ENCODE results near the gene SMIM10. TPM values are rescaled to one million over a fixed set of nuclear protein-coding genes. Genes with fewer than 3 reads are reported as not detected.

The SMIM10 gene
- total RNA-seq, 1 donor from 2014 or later: 2.2 TPM

DNA sequence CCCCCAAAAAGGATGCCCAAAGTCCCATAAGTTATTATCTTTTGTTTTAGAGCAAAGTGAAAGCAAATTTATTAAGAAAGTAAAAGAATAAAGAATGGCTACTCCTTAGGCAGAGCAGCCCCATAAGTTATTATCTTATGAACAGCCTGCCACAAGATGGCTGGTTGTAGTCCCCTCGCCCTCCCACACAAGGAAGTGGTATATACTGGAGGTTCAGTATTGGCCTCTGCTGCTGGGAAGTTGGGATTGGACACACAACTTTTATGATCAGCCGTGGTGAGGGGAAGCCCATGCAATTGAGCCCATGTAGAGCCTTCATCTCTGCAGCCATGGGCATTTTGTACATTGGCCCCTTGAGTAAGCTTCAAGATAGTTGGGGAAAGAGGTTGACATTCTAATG is 8.0 kb upstream of the SMIM10 start:
- Mint-ChIP-seq H3K36me3 (ENCODE audit: insufficient read depth) (peaks cover 2% of the 10 kb centered on the region), H3K4me1 (ENCODE audit: low read depth) (no peaks in the 10 kb centered on the region), H3K27me3 (no peaks in the 10 kb centered on the region)

DNA sequence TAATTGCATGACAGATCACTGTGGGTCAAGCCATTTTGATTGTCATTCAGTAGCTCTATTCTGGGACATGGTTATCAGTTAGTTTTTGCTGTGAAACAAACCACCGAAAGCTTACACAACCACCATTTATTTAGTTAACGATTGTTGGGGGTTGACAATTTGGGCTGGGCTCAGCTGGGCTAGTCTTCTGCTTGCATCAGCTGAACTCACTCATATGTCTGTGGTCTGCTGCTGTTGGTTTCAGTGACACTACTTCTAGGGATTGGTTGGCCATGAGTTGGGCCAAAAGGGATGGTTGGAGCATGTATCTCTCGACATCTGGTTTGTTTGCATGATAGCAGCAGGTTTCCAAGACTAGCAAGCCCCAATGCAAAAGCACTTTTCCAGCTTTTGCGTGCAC is 5.3 kb upstream of the SMIM10 start:
- Mint-ChIP-seq H3K4me3 (ENCODE audit: low read depth) (no peak overlapping the region), H3K36me3 (ENCODE audit: insufficient read depth) (peaks cover 2% of the 10 kb centered on the region), H3K9me3 (ENCODE audit: low read depth) (peaks cover 7% of the 10 kb centered on the region), H3K27ac (no peak overlapping the region), H3K27me3 (no peaks in the 10 kb centered on the region), H3K4me1 (ENCODE audit: low read depth) (no peaks in the 10 kb centered on the region)
- no peak for DNase-seq (ENCODE audit: low spot score, unreplicated experiment)
- TF ChIP-seq, protein P1, sequence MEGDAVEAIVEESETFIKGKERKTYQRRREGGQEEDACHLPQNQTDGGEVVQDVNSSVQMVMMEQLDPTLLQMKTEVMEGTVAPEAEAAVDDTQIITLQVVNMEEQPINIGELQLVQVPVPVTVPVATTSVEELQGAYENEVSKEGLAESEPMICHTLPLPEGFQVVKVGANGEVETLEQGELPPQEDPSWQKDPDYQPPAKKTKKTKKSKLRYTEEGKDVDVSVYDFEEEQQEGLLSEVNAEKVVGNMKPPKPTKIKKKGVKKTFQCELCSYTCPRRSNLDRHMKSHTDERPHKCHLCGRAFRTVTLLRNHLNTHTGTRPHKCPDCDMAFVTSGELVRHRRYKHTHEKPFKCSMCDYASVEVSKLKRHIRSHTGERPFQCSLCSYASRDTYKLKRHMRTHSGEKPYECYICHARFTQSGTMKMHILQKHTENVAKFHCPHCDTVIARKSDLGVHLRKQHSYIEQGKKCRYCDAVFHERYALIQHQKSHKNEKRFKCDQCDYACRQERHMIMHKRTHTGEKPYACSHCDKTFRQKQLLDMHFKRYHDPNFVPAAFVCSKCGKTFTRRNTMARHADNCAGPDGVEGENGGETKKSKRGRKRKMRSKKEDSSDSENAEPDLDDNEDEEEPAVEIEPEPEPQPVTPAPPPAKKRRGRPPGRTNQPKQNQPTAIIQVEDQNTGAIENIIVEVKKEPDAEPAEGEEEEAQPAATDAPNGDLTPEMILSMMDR (IDR thresholded peaks at IDR 0.05; ENCODE audit: unreplicated experiment): no peak

More for the DNA sequence above, 8.0 kb upstream of the SMIM10 start:
- Mint-ChIP-seq H3K4me3 (ENCODE audit: low read depth) (no peak overlapping the region), H3K9me3 (ENCODE audit: low read depth) (peaks cover 7% of the 10 kb centered on the region), H3K27ac (no peak overlapping the region)
- no peak for DNase-seq (ENCODE audit: low spot score, unreplicated experiment)
- TF ChIP-seq, protein P1 (IDR thresholded peaks at IDR 0.05; ENCODE audit: unreplicated experiment): no peak

DNA sequence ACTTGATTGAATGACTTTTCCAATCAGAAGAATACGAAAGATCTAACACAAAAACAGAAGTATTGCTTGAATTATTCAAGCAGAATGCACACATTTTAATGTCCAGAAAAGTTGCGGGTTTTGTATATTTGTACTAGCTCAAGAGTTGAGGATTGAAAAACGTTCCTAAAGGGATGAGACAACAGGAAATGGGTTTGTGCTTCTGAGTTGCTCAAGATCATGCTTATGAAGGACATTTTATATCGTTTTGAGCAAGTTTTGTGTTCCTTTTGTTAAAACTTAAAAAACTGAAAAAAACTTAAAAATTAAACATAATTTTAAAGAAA is 353 bp upstream of the SMIM10 start:
- H3K4me3 Mint-ChIP-seq (ENCODE audit: low read depth): peak overlapping the region; percentile 9
- peaks cover 9% of the 10 kb centered on the region for H3K9me3 Mint-ChIP-seq (ENCODE audit: low read depth)

DNA sequence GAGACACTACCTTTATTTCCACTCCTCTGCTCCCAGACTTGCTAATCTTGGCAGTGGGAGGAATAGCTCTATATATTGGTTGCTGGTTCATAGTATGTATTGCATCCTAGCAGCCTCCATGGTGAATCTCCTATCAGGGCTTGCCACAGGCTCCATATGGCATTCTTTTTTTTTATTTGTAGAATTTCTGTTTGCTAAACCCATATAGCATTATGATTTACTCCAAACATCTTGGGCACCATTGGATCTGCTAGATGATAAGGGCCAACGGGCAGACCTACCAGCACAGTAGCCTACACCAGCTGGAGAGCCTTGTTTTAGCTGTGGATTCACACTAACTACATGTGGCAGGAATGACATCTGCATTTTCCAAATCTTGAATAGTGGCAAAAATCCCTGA is 6.9 kb downstream of the SMIM10 start:
- DNase-seq (ENCODE audit: low spot score, unreplicated experiment): no peak
- peaks cover 7% of the 10 kb centered on the region for H3K9me3 Mint-ChIP-seq (ENCODE audit: low read depth)
- H3K4me1 Mint-ChIP-seq (ENCODE audit: low read depth): no peaks in the 10 kb centered on the region
- H3K27me3 Mint-ChIP-seq: no peaks in the 10 kb centered on the region
- TF ChIP-seq, protein P1 (IDR thresholded peaks at IDR 0.05; ENCODE audit: unreplicated experiment): no peak
- no peak overlapping the region for H3K4me3 Mint-ChIP-seq (ENCODE audit: low read depth)
- H3K36me3 Mint-ChIP-seq (ENCODE audit: insufficient read depth): no peaks in the 10 kb centered on the region
- no peak overlapping the region for H3K27ac Mint-ChIP-seq

More for the DNA sequence above, 353 bp upstream of the SMIM10 start:
- H3K4me1 Mint-ChIP-seq (ENCODE audit: low read depth): no peaks in the 10 kb centered on the region
- TF ChIP-seq, protein P1 (IDR thresholded peaks at IDR 0.05; ENCODE audit: unreplicated experiment): no peak
- H3K27ac Mint-ChIP-seq: no peak overlapping the region
- H3K36me3 Mint-ChIP-seq (ENCODE audit: insufficient read depth): peaks cover 2% of the 10 kb centered on the region
- H3K27me3 Mint-ChIP-seq: peaks cover 10% of the 10 kb centered on the region
- no peak for DNase-seq (ENCODE audit: low spot score, unreplicated experiment)

DNA sequence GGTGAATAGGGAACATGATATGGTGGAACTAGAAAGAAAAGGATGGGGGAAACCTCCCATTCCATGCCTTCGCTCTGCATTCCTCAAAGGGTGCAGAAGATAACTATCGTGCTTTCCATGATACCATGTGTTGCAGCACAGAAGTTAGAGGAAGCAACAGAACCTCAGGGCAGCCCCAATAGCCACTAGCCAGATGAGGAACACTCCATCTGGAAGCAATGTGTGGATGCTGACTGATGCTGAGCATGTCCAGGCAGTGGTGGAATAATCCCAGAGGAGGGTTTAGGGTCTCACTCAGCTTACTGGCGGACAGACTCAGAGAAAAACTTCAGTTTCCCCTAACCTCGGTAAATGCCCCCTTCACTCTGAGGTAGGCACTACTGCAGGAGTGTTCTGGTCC is 7.5 kb downstream of the SMIM10 start:
- DNase-seq (ENCODE audit: low spot score, unreplicated experiment): no peak
- Mint-ChIP-seq H3K36me3 (ENCODE audit: insufficient read depth) (no peaks in the 10 kb centered on the region), H3K27ac (no peak overlapping the region), H3K4me1 (ENCODE audit: low read depth) (no peaks in the 10 kb centered on the region), H3K4me3 (ENCODE audit: low read depth) (no peak overlapping the region), H3K9me3 (ENCODE audit: low read depth) (peaks cover 7% of the 10 kb centered on the region), H3K27me3 (no peaks in the 10 kb centered on the region)
- TF ChIP-seq, protein P1 (IDR thresholded peaks at IDR 0.05; ENCODE audit: unreplicated experiment): no peak

Data from progenitor cell of endocrine pancreas (in vitro differentiated cells).